SK-N-SH (cell line): Measurements from ENCODE around the gene RHEBL1. TPM values are rescaled to one million over a fixed set of nuclear protein-coding genes. Genes with fewer than 3 reads are reported as not detected.

Experiments used
- CTCF ChIA-PET: fragments of 300-600, 350-600 bp; formaldehyde crosslinking; extraction: SDS; loops from one replicate; lab custom pipeline; 2021; lab: Yijun Ruan, JAX
- POLR2A ChIA-PET: fragments of 350-600 bp; sonication (Branson Sonifier 250); formaldehyde crosslinking; extraction: SDS; loops from one replicate; lab custom pipeline; 2020; ENCODE audit warnings: antibody characterized with exemption, inconsistent platforms; lab: Yijun Ruan, JAX
- DNase-seq: peaks from one replicate; pipeline ENCODE4 v3.0.0; 2012
- H2AFZ ChIP-seq: fragments of 200-600 bp; sonication (generic); 2 replicates; pipeline ENCODE4 v1.8.1; 2016; ENCODE audit warnings: antibody characterized with exemption, mild to moderate bottlenecking, low read depth
- H3F3A ChIP-seq: fragments of 200-600 bp; sonication (generic); replicated peaks from 2 replicates; pipeline ENCODE3; 2016; ENCODE audit warnings: antibody characterized with exemption, mild to moderate bottlenecking; ENCODE audit not compliant: insufficient read depth
- H3K27ac ChIP-seq, 2 experiments: fragments of 200-500 bp in 1 of 2; fragments of 200-600 bp in 1 of 2; sonication (Bioruptor generic) in 1 of 2; sonication (generic), shearing (Covaris generic) in 1 of 2; 2 replicates each; pipeline versions ENCODE4 v1.5.1 to v1.6.1; 2014 to 2016; ENCODE audit warnings: low read depth in 2 of 2, inconsistent platforms in 1 of 2, low read length in 1 of 2, mild to moderate bottlenecking in 1 of 2, mixed read lengths in 1 of 2
- H3K27me3 ChIP-seq: fragments of 200-600 bp; sonication (generic), shearing (Covaris generic); 2 replicates; pipeline ENCODE4 v1.6.1; 2016; ENCODE audit warnings: mixed run types; ENCODE audit not compliant: insufficient read depth
- H3K36me3 ChIP-seq, 2 experiments: fragments of 200-500 bp in 1 of 2; fragments of 200-600 bp in 1 of 2; sonication (Bioruptor generic) in 1 of 2; sonication (generic) in 1 of 2; replicated peaks in 1 of 2; 2 replicates each; pipeline versions ENCODE3 to v1.5.1; 2014 to 2016; ENCODE audit warnings: low read length in 1 of 2, mild to moderate bottlenecking in 1 of 2; ENCODE audit not compliant: insufficient read depth in 2 of 2, control insufficient read depth in 1 of 2
- H3K4me1 ChIP-seq, 2 experiments: fragments of 200-500 bp in 1 of 2; fragments of 200-600 bp in 1 of 2; sonication (Bioruptor generic) in 1 of 2; sonication (generic), shearing (Covaris generic) in 1 of 2; 2 replicates each; pipeline versions ENCODE4 v1.5.1 to v1.6.1; 2014 to 2016; ENCODE audit warnings: low read depth in 1 of 2, low read length in 1 of 2, mixed run types in 1 of 2; ENCODE audit not compliant: insufficient read depth in 2 of 2, control insufficient read depth in 1 of 2
- H3K4me2 ChIP-seq: fragments of 200-600 bp; sonication (generic), shearing (Covaris generic); 2 replicates; pipeline ENCODE4 v1.6.1; 2017; ENCODE audit warnings: mixed run types
- H3K4me3 ChIP-seq, 2 experiments: fragments of 200-500 bp in 1 of 2; fragments of 200-600 bp in 1 of 2; sonication (Bioruptor generic) in 1 of 2; sonication (generic), shearing (Covaris generic) in 1 of 2; 2 replicates each; pipeline versions ENCODE4 v1.5.1 to v1.8.1; 2014 to 2016; ENCODE audit warnings: low read depth in 2 of 2, inconsistent platforms in 1 of 2, low read length in 1 of 2, mild to moderate bottlenecking in 1 of 2, mixed read lengths in 1 of 2, moderate library complexity in 1 of 2
- H3K79me2 ChIP-seq: fragments of 200-600 bp; sonication (generic); 2 replicates; pipeline ENCODE4 v1.8.1; 2017; ENCODE audit warnings: mild to moderate bottlenecking; ENCODE audit not compliant: insufficient read depth
- H3K9ac ChIP-seq: fragments of 200-600 bp; sonication (generic); 2 replicates; pipeline ENCODE4 v1.6.1; 2017; ENCODE audit warnings: mixed run types
- H3K9me2 ChIP-seq: fragments of 200-600 bp; sonication (generic); 2 replicates; pipeline ENCODE4 v1.6.1; 2017; ENCODE audit warnings: mixed run types
- H3K9me3 ChIP-seq: fragments of 200-600 bp; sonication (generic); 2 replicates; pipeline ENCODE4 v1.6.1; 2017; ENCODE audit warnings: mixed run types, mild to moderate bottlenecking, moderate library complexity
- H4K20me1 ChIP-seq: fragments of 200-600 bp; sonication (generic); 2 replicates; pipeline ENCODE4 v1.6.1; 2017; ENCODE audit warnings: mild to moderate bottlenecking, mixed run types; ENCODE audit not compliant: insufficient read depth
- EP300 ChIP-seq, 2 experiments: IDR thresholded peaks; 2 replicates each; pipeline versions ENCODE4 v1.4.0 to v1.6.1; 2012; ENCODE audit warnings: borderline replicate concordance in 1 of 2, low read depth in 1 of 2, low read length in 1 of 2
- EZH2phosphoT487 ChIP-seq: fragments of 200-600 bp; sonication (generic); IDR thresholded peaks from 2 replicates; pipeline ENCODE4 v1.6.1; 2017; ENCODE audit warnings: low read depth, mixed run types, mild to moderate bottlenecking, antibody characterized with exemption, moderate library complexity, borderline replicate concordance
- FOXJ3 ChIP-seq: sonication (generic); formaldehyde crosslinking; IDR thresholded peaks from 2 replicates; pipeline ENCODE4 v1.5.1; 2020; ENCODE audit warnings: mild to moderate bottlenecking, missing genetic modification reagents
- MXI1 ChIP-seq: IDR thresholded peaks from 2 replicates; pipeline ENCODE4 v1.6.1; 2012; ENCODE audit warnings: mild to moderate bottlenecking, low read depth, low read length, improper control_type of control experiment
- NFIC ChIP-seq: IDR thresholded peaks from 2 replicates; pipeline ENCODE4 v1.4.0; 2012; ENCODE audit warnings: borderline replicate concordance
- POLR2AphosphoS5 ChIP-seq: IDR thresholded peaks from 2 replicates; pipeline ENCODE4 v1.6.1; 2012; ENCODE audit warnings: low read depth, low read length
- REST ChIP-seq: IDR thresholded peaks from 2 replicates; pipeline ENCODE4 v1.6.1; 2012; ENCODE audit warnings: mild to moderate bottlenecking, low read depth, low read length, moderate library complexity
- SIN3A ChIP-seq: IDR thresholded peaks from 2 replicates; pipeline ENCODE4 v1.6.1; 2012; ENCODE audit warnings: low read depth, mild to moderate bottlenecking, low read length, moderate library complexity, borderline replicate concordance
- SMC3 ChIP-seq: IDR thresholded peaks from 2 replicates; pipeline ENCODE4 v1.6.1; 2012; ENCODE audit warnings: low read depth, low read length, improper control_type of control experiment
- TCF12 ChIP-seq: IDR thresholded peaks from 2 replicates; pipeline ENCODE4 v1.4.0; 2012
- TEAD4 ChIP-seq: IDR thresholded peaks from 2 replicates; pipeline ENCODE4 v1.4.0; 2012; ENCODE audit warnings: mild to moderate bottlenecking, borderline replicate concordance; ENCODE audit not compliant: insufficient read depth
- USF1 ChIP-seq: IDR thresholded peaks from 2 replicates; pipeline ENCODE4 v1.4.0; 2012; ENCODE audit warnings: low read depth, borderline replicate concordance
- USF2 ChIP-seq: fragments of 150-350 bp; IDR thresholded peaks from 2 replicates; pipeline ENCODE4 v1.6.1; 2017; ENCODE audit warnings: antibody characterized with exemption, low read length, low read depth, borderline replicate concordance
- WGBS: methylation state at CpG from one replicate; pipeline ENCODE4 v1.1.6; 2017; ENCODE audit warnings: low lambda C conversion rate; 5-methylcytosine and 5-hydroxymethylcytosine counted together
- polyA plus RNA-seq, 3 experiments: library from polyadenylated mRNA; depleted of rRNA; stranded (reverse); fragments of >200 nt; gene quantifications; 2 replicates each; pipeline ENCODE4 v1.2.3, GENCODE V29; 2012

The RHEBL1 gene
- polyA plus RNA-seq, 1 of the 3 experiments (the other 2 are of a cell fraction) = 2.2 TPM

- Histone ChIP-seq H3K36me3 (peaks cover 16 to 20% of the 10 kb centered on the region in 2 experiments), H3K9me3 (no peaks in the 10 kb centered on the region), H4K20me1 (peaks cover 56% of the 10 kb centered on the region), H3K4me3 (peak overlapping the region; percentile 90 to 96), H3K9me2 (no peaks in the 10 kb centered on the region), H3K9ac (peak overlapping the region; percentile 98), H3K4me2 (peak overlapping the region; percentile 96), H3K79me2 (peaks cover 80% of the 10 kb centered on the region), H3K4me1 (peaks cover 17 to 39% of the 10 kb centered on the region in 2 experiments; a peak in 3 of 4 replicates), H3K27ac (peak overlapping the region; percentile 13; a peak in 2 of 4 replicates), H3F3A (peaks cover 12% of the 10 kb centered on the region), H2AFZ (no peak overlapping the region), H3K27me3 (no peaks in the 10 kb centered on the region)
- TF ChIP-seq SIN3A (0 out of 2 replicates have a peak, but pooled peaks have one; percentile 1), USF1 (no peak), SMC3 (no peak), TEAD4 (no peak)
- POLR2A ChIA-PET = no interaction called here
- CTCF ChIA-PET = interaction anchor here (0.8 to 8.1 kb wide), 10 partner anchors 14 to 284 kb away, joined by 3 to 49 read pairs (median 4); partner anchors contain the start of gene DDN
- 18% methylated on average over 4 of the region's 5 CpGs for WGBS
- peak; percentile 27 for DNase-seq
These were observed 11.3 kb downstream of the RHEBL1 start for GRCh38 chr12:49058366-49059044.

GRCh38 chr12:49057888-49058287 lies 11.9 kb downstream of the RHEBL1 start:
- Histone ChIP-seq H3K9ac (peak overlapping the region; percentile 98), H2AFZ (no peak overlapping the region), H3K79me2 (peaks cover 86% of the 10 kb centered on the region), H3K4me1 (peaks cover 17 to 39% of the 10 kb centered on the region in 2 experiments; a peak in 3 of 4 replicates), H3K4me2 (peak overlapping the region; percentile 96), H3K4me3 (peak overlapping the region; percentile 90 to 96), H4K20me1 (peaks cover 62% of the 10 kb centered on the region), H3K9me2 (no peaks in the 10 kb centered on the region), H3K27ac (peak overlapping the region in 1 of 2 experiments; percentile 13; a peak in 1 of 4 replicates), H3K36me3 (peaks cover 17 to 26% of the 10 kb centered on the region in 2 experiments), H3F3A (peaks cover 13% of the 10 kb centered on the region), H3K27me3 (no peaks in the 10 kb centered on the region), H3K9me3 (no peaks in the 10 kb centered on the region)
- 4% methylated on average over 3 of the region's 4 CpGs for WGBS
- ChIA-PET CTCF (interaction anchor here (0.8 to 8.1 kb wide), 9 partner anchors 13 to 284 kb away, joined by 3 to 49 read pairs (median 4); partner anchors contain the start of gene DDN), POLR2A (no interaction called here)
- peak; percentile 13 for DNase-seq
- TF ChIP-seq USF2 (no peak), TCF12 (no peak), EP300 (IDR thresholded peaks at IDR 0.05; ENCODE audit: borderline replicate concordance in 1 of 2, low read depth in 1 of 2, low read length in 1 of 2) (no peak), FOXJ3 (CRISPR knock-in tag) (no peak), REST (no peak), USF1 (no peak), NFIC (no peak), SIN3A (no peak), MXI1 (no peak), EZH2phosphoT487 (no peak), POLR2AphosphoS5 (no peak)
